Skin epidermis (tissue), 12 donors: ENCODE data around the gene CTNND2.

Source experiments
- H3K27ac ChIP-seq, 21 experiments: fragments of 200-600 bp; sonication (generic) in 11 of 21; one replicate each; pipeline ENCODE4 v1.5.0; 2020; ENCODE audit warnings: mild to moderate bottlenecking in 3 of 21, inconsistent platforms in 2 of 21, moderate library complexity in 2 of 21
- H3K4me3 ChIP-seq, 7 experiments: fragments of 200-600 bp; sonication (generic) in 2 of 7; one replicate each; pipeline ENCODE4 v1.5.0; 2020; ENCODE audit warnings: inconsistent platforms in 2 of 7, mild to moderate bottlenecking in 2 of 7, moderate library complexity in 1 of 7

CTNND2 gene

GRCh38 chr5:11609570-11610303 is 294.5 kb downstream of the CTNND2 start:
- Histone ChIP-seq H3K27ac (no peak overlapping the region), H3K4me3 (no peak overlapping the region)

- Histone ChIP-seq H3K4me3 (no peak overlapping the region), H3K27ac (no peak overlapping the region)
Measured at GRCh38 chr5:11608530-11608929, 295.7 kb downstream of the CTNND2 start.

GRCh38 chr5:11607944-11608483 is 296.2 kb downstream of the CTNND2 start:
- Histone ChIP-seq H3K27ac (no peak overlapping the region), H3K4me3 (no peak overlapping the region)

DNA sequence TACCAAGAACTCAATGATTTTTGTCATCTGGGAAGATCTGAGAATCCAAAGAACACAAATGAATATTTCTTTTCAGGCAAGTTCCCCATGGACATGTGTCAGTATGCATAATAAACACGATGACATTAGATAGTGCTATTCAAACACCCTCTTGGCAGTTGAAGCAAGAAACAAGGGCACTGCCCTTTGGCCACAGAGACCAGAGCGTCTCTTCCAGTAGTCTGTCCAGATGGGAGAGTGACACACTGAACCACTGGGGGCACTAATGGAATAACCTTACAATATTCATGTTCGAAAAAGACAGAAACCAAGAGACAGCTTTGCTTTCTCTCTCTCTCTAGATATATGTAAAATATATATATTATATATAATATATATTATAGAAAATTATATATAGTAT is 301.9 kb downstream of the CTNND2 start:
- no peak overlapping the region for H3K27ac ChIP-seq
- no peak overlapping the region for H3K4me3 ChIP-seq

- H3K4me3 ChIP-seq: no peak overlapping the region
- H3K27ac ChIP-seq: no peak overlapping the region
Measured at GRCh38 chr5:11599499-11599898, 304.7 kb downstream of the CTNND2 start.

DNA sequence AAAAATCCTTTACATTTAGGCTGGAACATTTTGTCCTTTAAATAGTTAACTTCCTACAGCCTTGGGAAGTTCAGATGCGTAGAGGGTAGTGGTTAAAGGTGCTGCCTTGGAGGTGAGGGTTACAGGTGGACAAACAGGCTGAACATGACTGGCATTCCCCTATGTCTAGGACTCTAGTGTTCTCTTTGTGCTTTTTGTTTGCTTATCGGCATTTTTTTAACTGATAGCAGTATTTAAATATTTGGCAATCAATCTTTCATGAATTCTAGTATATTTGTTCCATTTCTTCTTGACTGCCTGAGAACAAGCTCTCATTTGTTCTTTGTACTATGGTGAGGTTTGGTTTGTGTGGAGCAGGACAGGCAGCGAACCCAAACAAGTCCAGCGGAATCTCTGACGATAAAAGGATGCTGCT is 307.6 kb downstream of the CTNND2 start:
- Histone ChIP-seq H3K27ac (no peak overlapping the region), H3K4me3 (no peak overlapping the region)

GRCh38 chr5:11596185-11596584 is 308.1 kb downstream of the CTNND2 start:
- no peak overlapping the region for H3K27ac ChIP-seq
- H3K4me3 ChIP-seq: no peak overlapping the region

DNA sequence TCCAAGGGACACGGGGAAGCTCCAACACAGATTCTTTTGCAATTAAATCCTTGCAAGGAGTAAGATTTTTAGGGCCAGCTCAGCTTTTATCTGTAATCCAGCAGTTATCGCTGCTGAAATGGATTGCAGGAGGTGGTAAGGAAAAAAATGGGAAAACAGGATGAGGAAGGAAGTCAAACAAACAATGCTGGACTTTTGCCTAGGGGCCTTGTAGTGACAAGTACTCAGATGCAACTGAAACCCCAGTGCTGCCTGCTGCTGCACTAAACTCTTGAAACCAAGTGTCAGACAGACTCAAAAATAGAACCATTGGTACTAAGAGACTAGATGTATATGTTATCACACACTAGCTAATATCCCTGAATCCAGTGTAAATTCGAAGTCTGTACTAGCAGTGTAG is 309.2 kb downstream of the CTNND2 start:
- Histone ChIP-seq H3K27ac (no peak overlapping the region), H3K4me3 (no peak overlapping the region)

DNA sequence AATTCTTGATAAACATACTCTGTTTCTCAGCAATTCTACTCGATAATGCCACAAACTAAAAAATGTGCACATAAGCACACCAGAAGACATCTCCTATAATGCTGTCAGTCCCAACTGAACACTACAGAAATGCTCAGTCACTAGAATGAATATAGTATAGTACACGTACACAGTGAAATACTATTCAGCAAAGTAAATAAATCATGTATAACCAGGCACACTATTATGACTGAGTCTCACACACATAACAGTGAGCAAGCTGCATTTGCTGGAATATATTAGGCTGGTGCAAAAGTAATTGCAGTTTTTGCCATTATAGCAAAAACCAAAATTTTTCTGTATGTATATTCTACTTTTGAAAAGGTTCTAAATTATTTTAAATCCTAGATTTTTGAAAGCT is 310.2 kb downstream of the CTNND2 start:
- H3K4me3 ChIP-seq: no peak overlapping the region
- H3K27ac ChIP-seq: no peak overlapping the region

- Histone ChIP-seq H3K27ac (no peak overlapping the region), H3K4me3 (no peak overlapping the region)
Measured at GRCh38 chr5:11590475-11590874, 313.8 kb downstream of the CTNND2 start.

DNA sequence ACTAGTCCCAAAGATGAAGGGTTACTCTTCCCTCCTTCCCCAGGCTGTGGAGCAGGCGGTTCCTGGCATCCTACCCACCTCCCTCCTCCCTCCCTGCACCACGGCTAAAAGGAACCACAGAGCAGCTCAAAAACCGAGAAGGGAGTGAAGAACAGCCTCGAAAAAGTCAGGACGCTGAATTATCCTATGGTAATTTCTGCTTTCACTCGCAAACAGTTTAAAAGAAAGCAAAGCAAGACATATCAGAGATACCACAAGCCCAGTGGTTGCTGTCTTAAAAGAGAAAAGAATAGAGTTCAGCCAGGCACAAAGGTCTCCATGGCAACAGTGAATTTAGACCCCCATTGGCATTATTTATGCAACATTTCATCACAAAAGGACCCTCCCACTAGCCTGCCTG is 315.4 kb downstream of the CTNND2 start:
- H3K27ac ChIP-seq: no peak overlapping the region
- H3K4me3 ChIP-seq: no peak overlapping the region

DNA sequence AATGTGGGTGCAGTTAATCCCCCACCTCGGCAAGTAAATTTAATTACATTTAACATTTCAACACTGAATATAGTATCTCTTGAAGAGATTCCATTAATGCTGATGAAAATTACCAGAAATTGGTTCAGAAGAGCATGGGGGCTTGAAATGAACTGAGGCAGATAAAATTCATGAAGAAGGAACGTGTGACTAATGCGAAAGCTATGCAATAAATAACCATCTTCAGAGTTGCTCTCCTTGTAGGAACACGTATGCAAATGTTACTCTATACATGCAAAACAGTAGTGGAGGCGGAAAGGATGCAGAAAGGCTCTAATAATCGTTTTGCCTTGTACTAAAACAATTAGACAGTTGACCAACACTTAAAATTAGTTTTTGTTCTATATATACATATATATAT is 320.2 kb downstream of the CTNND2 start:
- H3K4me3 ChIP-seq: no peak overlapping the region
- H3K27ac ChIP-seq: no peak overlapping the region

GRCh38 chr5:11579351-11579750 is 324.9 kb downstream of the CTNND2 start:
- Histone ChIP-seq H3K4me3 (no peak overlapping the region), H3K27ac (no peak overlapping the region)

DNA sequence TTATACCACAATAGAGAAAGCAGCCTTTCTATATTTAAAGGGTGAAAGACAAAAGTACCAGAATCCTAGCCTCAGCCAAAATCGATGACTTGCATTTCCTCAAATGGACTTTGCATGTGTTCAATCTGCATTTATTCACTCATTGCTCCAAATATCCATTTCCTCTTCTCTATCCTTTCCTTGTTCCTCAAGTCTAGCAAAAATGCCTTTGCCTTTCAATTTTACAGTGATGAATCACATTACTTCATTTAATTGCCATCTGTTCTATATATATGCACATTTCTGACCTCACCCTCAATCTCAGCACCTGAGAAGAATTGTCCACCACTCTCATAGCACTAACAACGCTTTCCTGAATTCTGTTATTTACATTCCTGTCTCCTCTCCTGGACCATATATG is 329.5 kb downstream of the CTNND2 start:
- Histone ChIP-seq H3K4me3 (no peak overlapping the region), H3K27ac (no peak overlapping the region)

DNA sequence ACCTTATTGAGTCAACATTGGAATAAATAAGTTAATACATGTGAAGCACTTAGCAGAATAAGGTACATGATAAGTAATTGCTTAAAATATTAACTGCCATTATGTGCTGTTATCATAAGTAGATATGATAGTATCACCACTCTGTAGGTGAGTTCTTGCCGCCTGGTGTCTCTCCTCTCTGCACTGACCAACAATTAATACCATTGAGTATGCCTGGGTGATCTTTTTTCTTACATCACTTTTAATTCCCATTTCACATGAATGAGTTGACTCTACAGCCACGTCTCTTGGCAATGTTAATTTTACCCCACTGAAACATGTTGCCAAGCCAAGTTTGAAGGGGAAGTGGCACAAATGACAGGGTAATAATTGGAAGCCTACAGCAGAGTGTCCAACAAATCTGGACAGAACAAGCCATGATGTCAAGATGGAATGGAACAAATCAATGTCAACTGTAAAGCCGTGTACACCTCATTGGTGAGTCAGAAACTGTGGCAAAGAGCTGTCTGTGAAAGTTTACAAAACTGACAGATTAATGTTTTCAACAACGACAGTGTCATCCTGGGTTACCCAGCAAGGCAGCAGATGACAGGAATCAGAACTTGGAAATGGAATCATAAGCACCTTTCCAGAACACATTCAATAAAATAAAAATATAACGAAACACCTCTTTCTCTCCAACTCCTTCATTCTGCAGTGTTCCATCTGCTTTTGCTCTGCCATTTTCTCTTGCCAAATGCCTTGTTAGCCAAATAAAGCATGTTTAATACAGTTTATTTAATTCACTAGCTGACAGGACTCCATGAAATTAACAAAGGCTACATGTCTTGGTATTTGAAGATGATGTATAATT is 330.9 kb downstream of the CTNND2 start:
- no peak overlapping the region for H3K4me3 ChIP-seq
- H3K27ac ChIP-seq: no peak overlapping the region

DNA sequence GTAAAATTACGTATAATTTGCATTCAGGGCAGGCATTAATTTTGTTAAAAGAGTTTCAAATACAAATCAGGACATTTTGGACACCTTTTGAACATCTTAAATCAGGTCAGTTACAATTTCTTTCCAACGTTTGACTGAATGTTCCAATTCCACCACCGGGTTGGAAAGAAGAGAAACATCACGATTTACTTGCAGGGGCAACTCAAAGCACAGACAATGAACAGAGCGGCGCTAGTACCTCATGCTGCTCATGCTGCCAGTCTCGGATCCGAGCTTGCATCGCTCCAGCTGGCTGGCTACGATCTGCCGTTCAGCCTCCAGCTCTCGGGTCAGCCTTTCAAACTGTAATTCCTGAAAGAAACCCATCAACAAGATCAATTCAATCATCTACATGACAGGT is 339.5 kb downstream of the CTNND2 start:
- Histone ChIP-seq H3K27ac (no peak overlapping the region), H3K4me3 (no peak overlapping the region)

DNA sequence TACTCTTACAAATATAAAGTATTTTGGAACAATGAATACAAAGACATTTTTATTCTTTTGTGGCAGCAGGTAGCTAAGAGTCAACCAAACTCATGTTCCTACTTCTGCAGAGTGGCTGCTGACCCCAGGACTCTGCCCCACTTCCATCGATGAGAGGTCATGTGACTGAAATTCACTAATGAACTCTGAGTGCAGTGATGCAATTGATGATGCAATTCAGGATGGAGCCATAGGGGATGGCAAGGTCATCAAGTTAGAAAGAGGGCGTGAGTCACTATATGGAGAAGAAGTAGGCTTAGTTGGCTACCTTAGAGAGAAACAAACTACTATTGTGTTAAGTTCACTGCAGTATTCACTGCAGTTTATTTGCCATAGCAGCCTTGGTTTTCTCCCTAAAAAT is 340.4 kb downstream of the CTNND2 start:
- no peak overlapping the region for H3K27ac ChIP-seq
- H3K4me3 ChIP-seq: no peak overlapping the region

- Histone ChIP-seq H3K27ac (no peak overlapping the region), H3K4me3 (no peak overlapping the region)
Measured at GRCh38 chr5:11560915-11561697, 343.1 kb downstream of the CTNND2 start.

DNA sequence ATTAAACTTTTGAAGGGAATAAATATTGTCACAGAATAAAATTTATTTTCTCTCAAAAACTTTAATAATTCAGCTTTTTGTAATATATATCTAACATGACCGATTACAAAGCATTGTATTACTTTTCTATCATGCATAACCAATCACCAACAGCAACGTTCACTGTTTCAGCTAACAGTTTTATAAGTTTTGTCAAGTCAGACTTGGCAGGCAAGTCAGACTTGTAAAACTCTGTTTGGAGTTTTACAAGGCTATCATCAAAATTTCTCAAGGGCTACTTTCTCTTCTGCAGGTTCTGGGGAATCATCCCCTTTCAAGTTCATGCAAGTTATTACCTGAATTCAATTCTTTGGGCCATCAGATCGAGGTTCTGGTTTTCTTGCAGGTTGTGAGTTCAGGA is 347.2 kb downstream of the CTNND2 start:
- Histone ChIP-seq H3K4me3 (no peak overlapping the region), H3K27ac (no peak overlapping the region)

DNA sequence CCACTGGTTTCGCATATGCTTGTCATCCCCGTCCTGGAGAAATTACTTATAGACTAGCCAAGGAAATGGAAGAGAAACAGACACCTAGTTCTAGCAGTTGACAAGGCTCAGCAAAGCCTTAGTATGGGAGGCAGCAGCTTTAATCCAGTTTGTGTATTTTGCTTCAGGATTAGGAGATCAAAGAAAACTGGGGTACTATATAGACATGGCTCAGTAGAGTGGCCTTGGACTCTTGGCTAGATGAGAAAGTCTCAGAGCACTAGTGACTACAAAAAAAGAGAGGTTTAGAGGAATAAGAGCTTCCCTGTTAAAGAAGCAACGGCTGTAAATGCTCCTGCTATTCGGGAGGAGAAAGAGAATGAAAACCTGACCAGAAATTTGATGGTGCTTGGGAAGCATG is 349.1 kb downstream of the CTNND2 start:
- no peak overlapping the region for H3K27ac ChIP-seq
- no peak overlapping the region for H3K4me3 ChIP-seq
